Spleen (tissue), 11 donors: ENCODE data around the gene ATP1A2. TPM values are rescaled to one million over a fixed set of nuclear protein-coding genes. Genes with fewer than 3 reads are reported as not detected.

Source experiments
- DNase-seq: peaks from one replicate; pipeline ENCODE4 v3.0.0-alpha.2; 2020
- H3K27ac ChIP-seq, 8 donors: fragments of 200-600 bp; sonication (generic) in 7 of 8; 1 replicate in 4 of 8; 2 replicates in 4 of 8; pipeline versions ENCODE4 v1.5.0 to v1.8.0; 2016 to 2021; ENCODE audit warnings: inconsistent platforms in 4 of 8, mild to moderate bottlenecking in 4 of 8, moderate library complexity in 1 of 8
- H3K27me3 ChIP-seq, 7 donors: fragments of 200-600 bp; sonication (generic) in 6 of 7; replicated peaks in 1 of 7; 1 replicate in 4 of 7; 2 replicates in 3 of 7; pipeline versions ENCODE4 v1.5.0 to v1.8.0; 2016 to 2021; ENCODE audit warnings: inconsistent platforms in 3 of 7, mild to moderate bottlenecking in 1 of 7
- H3K36me3 ChIP-seq, 6 donors: fragments of 200-600 bp; sonication (generic) in 5 of 6; 1 replicate in 4 of 6; 2 replicates in 2 of 6; pipeline versions ENCODE4 v1.5.0 to v1.8.0; 2016 to 2021; ENCODE audit warnings: inconsistent platforms in 2 of 6
- H3K4me1 ChIP-seq, 6 donors: fragments of 200-600 bp; sonication (generic) in 5 of 6; 1 replicate in 3 of 6; 2 replicates in 3 of 6; pipeline versions ENCODE4 v1.5.0 to v1.8.0; 2016 to 2021; ENCODE audit warnings: inconsistent platforms in 3 of 6
- H3K4me3 ChIP-seq, 8 donors: fragments of 200-600 bp; sonication (generic) in 7 of 8; 1 replicate in 4 of 8; 2 replicates in 4 of 8; pipeline versions ENCODE4 v1.5.0 to v1.8.0; 2016 to 2021; ENCODE audit warnings: inconsistent platforms in 4 of 8, mild to moderate bottlenecking in 4 of 8, moderate library complexity in 2 of 8
- H3K9me3 ChIP-seq, 8 donors: fragments of 200-600 bp; sonication (generic) in 7 of 8; 1 replicate in 4 of 8; 2 replicates in 4 of 8; pipeline versions ENCODE4 v1.5.0 to v1.8.0; 2016 to 2021; ENCODE audit warnings: inconsistent platforms in 4 of 8
- CTCF ChIP-seq, 11 experiments: fragments of 200-600 bp in 7 of 11; fragments of 450-650 bp in 4 of 11; sonication (generic) in 4 of 11; IDR thresholded peaks in 8 of 11; conservative IDR thresholded peaks in 3 of 11; 1 replicate in 7 of 11; 2 replicates in 4 of 11; pipeline versions ENCODE4 v1.4.0 to v1.8.0; 2016 to 2021; ENCODE audit warnings: antibody characterized with exemption in 11 of 11, inconsistent platforms in 4 of 11, mild to moderate bottlenecking in 1 of 11
- POLR2A ChIP-seq, 3 donors: fragments of 450-650 bp; IDR thresholded peaks; one replicate each; pipeline ENCODE4 v1.5.1; 2017; ENCODE audit warnings: antibody characterized with exemption in 3 of 3, mild to moderate bottlenecking in 1 of 3
- POLR2AphosphoS5 ChIP-seq, 3 donors: sonication (generic); formaldehyde crosslinking; IDR thresholded peaks; one replicate each; pipeline ENCODE4 v1.5.1; 2017; ENCODE audit warnings: antibody characterized with exemption in 3 of 3
- WGBS, 5 donors: extraction: QIAGEN DNeasy Blood & Tissue Kit in 3 of 5; methylation state at CpG; one replicate each; pipeline versions ENCODE4 v1.1.5 to v1.1.7; 2013 to 2018; 5-methylcytosine and 5-hydroxymethylcytosine counted together
- intact Hi-C: fragments of 100-400 bp; cut with DNase I; formaldehyde crosslinking; loops from one replicate; pipeline ENCODE4 v1.15.0; 2023; ENCODE audit warnings: low total_unique reads
- polyA plus RNA-seq, 3 donors: library from polyadenylated mRNA; stranded (reverse); fragments of 200-250 nt; gene quantifications; one replicate each; pipeline ENCODE4 v1.2.1, GENCODE V29; 2013
- total RNA-seq, 7 donors: library from RNA; depleted of rRNA in 3 of 7; stranded (reverse); fragments of >200 nt in 3 of 7; fragmentation: NEBNext Ultra II Directional in 4 of 7; extraction: Animal tissue kit (Norgen Biotek cat#: 25700) in 4 of 7; gene quantifications; one replicate each; pipeline versions ENCODE4 v1.1.0 to v1.2.1, GENCODE V29; 2016 to 2021
- donor health status: healthy with polysubstance abuse.
- donor health status: DM: no; HTN: no; CAD: no; lungs with moderate emphysema.
- donor health status: DM: no; HTN: no; CAD: no.
- donor health status: Bipolar disorder and iron deficiency.
- donor health status: healthy.
- donor health status: DM: no; HTN: no; CAD: no.
- donor health status: DM: yes; HTN: yes; CAD: no.

Gene ATP1A2
- total and polyA plus RNA-seq, 10 donors, result 0.13 to 19.1 (median 0.85) TPM

- no peak for TF ChIP-seq POLR2AphosphoS5 (IDR thresholded peaks at IDR 0.05)
- no peak for TF ChIP-seq POLR2A (IDR thresholded peaks at IDR 0.05)
- no peak for TF ChIP-seq CTCF (IDR thresholded peaks at IDR 0.05 in 8 of 11, conservative IDR thresholded peaks at IDR 0.05 in 3 of 11)
- WGBS, 5 donors, result 89 to 94% (median 93%) methylated on average over 4 of the region's 4 CpGs
- Histone ChIP-seq H3K9me3 (no peaks in the 10 kb centered on the region), H3K4me3 (no peak overlapping the region), H3K27me3 (no peaks in the 10 kb centered on the region), H3K27ac (no peak overlapping the region), H3K4me1 (peaks cover 3 to 22% (median 12%) of the 10 kb centered on the region in 6 donors), H3K36me3 (no peaks in the 10 kb centered on the region)
- DNase-seq, result no peak
- intact Hi-C loops, result no loop called here
These were observed 55.8 kb downstream of the ATP1A2 start for GRCh38 chr1:160171354-160171753.

- no peaks in the 10 kb centered on the region for H3K27me3 ChIP-seq
These were observed 56.4 kb downstream of the ATP1A2 start for GRCh38 chr1:160171980-160172379.

GRCh38 chr1:160177231-160177630 is 61.7 kb downstream of the ATP1A2 start:
- H3K27ac ChIP-seq, result no peak overlapping the region
- TF ChIP-seq CTCF (IDR thresholded peaks at IDR 0.05 in 8 of 11, conservative IDR thresholded peaks at IDR 0.05 in 3 of 11), result no peak
- TF ChIP-seq POLR2AphosphoS5 (IDR thresholded peaks at IDR 0.05), result no peak
- TF ChIP-seq POLR2A (IDR thresholded peaks at IDR 0.05), result no peak
- WGBS, 5 donors, result 80 to 97% (median 91%) methylated on average over 2 of the region's 2 CpGs
- no peaks in the 10 kb centered on the region for H3K9me3 ChIP-seq
- DNase-seq, result no peak
- H3K27me3 ChIP-seq, result no peaks in the 10 kb centered on the region
- H3K4me1 ChIP-seq, result no peaks in the 10 kb centered on the region
- no peak overlapping the region for H3K4me3 ChIP-seq
- H3K36me3 ChIP-seq, result no peaks in the 10 kb centered on the region
- intact Hi-C loops, result no loop called here

More at GRCh38 chr1:160171980-160172379, 56.4 kb downstream of the ATP1A2 start:
- intact Hi-C loops, result no loop called here
- H3K4me1 ChIP-seq, result peaks cover 3 to 17% (median 12%) of the 10 kb centered on the region in 6 donors
- H3K4me3 ChIP-seq, result no peak overlapping the region
- WGBS, 5 donors, result 69 to 80% (median 77%) methylated on average over 9 of the region's 9 CpGs
- DNase-seq, result no peak
- TF ChIP-seq CTCF (IDR thresholded peaks at IDR 0.05 in 8 of 11, conservative IDR thresholded peaks at IDR 0.05 in 3 of 11), result no peak
- TF ChIP-seq POLR2AphosphoS5 (IDR thresholded peaks at IDR 0.05), result no peak
- TF ChIP-seq POLR2A (IDR thresholded peaks at IDR 0.05), result no peak
- no peaks in the 10 kb centered on the region for H3K36me3 ChIP-seq
- no peak overlapping the region for H3K27ac ChIP-seq
- no peaks in the 10 kb centered on the region for H3K9me3 ChIP-seq

- Histone ChIP-seq H3K4me1 (no peaks in the 10 kb centered on the region), H3K9me3 (no peaks in the 10 kb centered on the region), H3K27me3 (no peaks in the 10 kb centered on the region), H3K36me3 (no peaks in the 10 kb centered on the region), H3K4me3 (no peak overlapping the region), H3K27ac (no peak overlapping the region)
- TF ChIP-seq POLR2A (IDR thresholded peaks at IDR 0.05), result no peak
- TF ChIP-seq POLR2AphosphoS5 (IDR thresholded peaks at IDR 0.05), result no peak
- TF ChIP-seq CTCF (IDR thresholded peaks at IDR 0.05 in 8 of 11, conservative IDR thresholded peaks at IDR 0.05 in 3 of 11), result no peak
- DNase-seq, result no peak
- intact Hi-C loops, result no loop called here
- 84 to 100% (median 89%) methylated on average over 1 of the region's 1 CpG for WGBS, 5 donors
These were observed 62.1 kb downstream of the ATP1A2 start for GRCh38 chr1:160177667-160178066.
